Activated CD8-positive, alpha-beta memory T cell treated with anti-CD3 and anti-CD28 coated beads, Interleukin-2, amount 10 ng/mL, durations not matched to agents 7 days and 5 days (primary cell): ENCODE data around the gene B3GALT5. TPM values are rescaled to one million over a fixed set of nuclear protein-coding genes. Genes with fewer than 3 reads are reported as not detected.

Experiments
- ATAC-seq: fragments of 150-1000 bp; cut with Tn5 transposase; one replicate; pipeline ENCODE4 v1.10.0; 2021; ENCODE audit warnings: moderate library complexity
- CTCF ChIA-PET: fragments of 350-600 bp; sonication (Branson Sonifier 250); formaldehyde crosslinking; loops from one replicate; lab custom pipeline; 2021; ENCODE audit warnings: antibody characterized with exemption; lab: Charles Lee
- DNase-seq: peaks from one replicate; pipeline ENCODE4 v3.0.0-alpha.2; 2020
- H3K27ac Mint-ChIP-seq: one replicate; pipeline ENCODE4 v1.8.0; 2021; ENCODE audit warnings: mild to moderate bottlenecking, mixed read lengths
- H3K27me3 Mint-ChIP-seq: one replicate; pipeline ENCODE4 v1.8.0; 2021; ENCODE audit warnings: mixed read lengths
- H3K36me3 Mint-ChIP-seq: one replicate; pipeline ENCODE4 v1.8.0; 2021; ENCODE audit warnings: mild to moderate bottlenecking, mixed read lengths
- H3K4me1 Mint-ChIP-seq: one replicate; pipeline ENCODE4 v1.8.0; 2021; ENCODE audit warnings: mixed read lengths
- H3K4me3 Mint-ChIP-seq: one replicate; pipeline ENCODE4 v1.8.0; 2021; ENCODE audit warnings: mild to moderate bottlenecking, moderate library complexity, mixed read lengths
- H3K9me3 Mint-ChIP-seq: one replicate; pipeline ENCODE4 v1.8.0; 2022; ENCODE audit warnings: low read depth, mixed read lengths
- total RNA-seq, 2 experiments: library from RNA; stranded (reverse); gene quantifications; one replicate each; pipeline ENCODE4 v1.2.3, GENCODE V29; 2021

B3GALT5 gene
- total RNA-seq, 2 experiments from 2014 or later = not detected

- no peak overlapping the region for H3K4me3 Mint-ChIP-seq
- DNase-seq (peak; percentile 48), ATAC-seq (no peak)
- H3K27me3 Mint-ChIP-seq = peaks cover 2% of the 10 kb centered on the region
- CTCF ChIA-PET = interaction anchor here (0.7 to 4.3 kb wide), 2 partner anchors 198 to 527 kb away, joined by 3 to 32 read pairs; no protein-coding TSS in a partner anchor
- H3K27ac Mint-ChIP-seq = no peak overlapping the region
- no peaks in the 10 kb centered on the region for H3K4me1 Mint-ChIP-seq
- no peaks in the 10 kb centered on the region for H3K9me3 Mint-ChIP-seq
- no peaks in the 10 kb centered on the region for H3K36me3 Mint-ChIP-seq
These were observed 103.2 kb downstream of the B3GALT5 start for GRCh38 chr21:39715804-39716397.

- DNase-seq = no peak
These were observed 107.5 kb downstream of the B3GALT5 start for GRCh38 chr21:39720126-39720778.

GRCh38 chr21:39721885-39722284 is 109.1 kb downstream of the B3GALT5 start:
- Mint-ChIP-seq H3K4me3 (no peak overlapping the region), H3K27me3 (peaks cover 2% of the 10 kb centered on the region), H3K36me3 (no peaks in the 10 kb centered on the region), H3K4me1 (no peaks in the 10 kb centered on the region), H3K27ac (no peak overlapping the region), H3K9me3 (no peaks in the 10 kb centered on the region)
- ATAC-seq (no peak), DNase-seq (no peak)
- CTCF ChIA-PET = no interaction called here

More at GRCh38 chr21:39720126-39720778, 107.5 kb downstream of the B3GALT5 start:
- CTCF ChIA-PET = no interaction called here
- no peak overlapping the region for H3K4me3 Mint-ChIP-seq
- no peaks in the 10 kb centered on the region for H3K4me1 Mint-ChIP-seq
- H3K27ac Mint-ChIP-seq = no peak overlapping the region
- no peaks in the 10 kb centered on the region for H3K36me3 Mint-ChIP-seq
- peaks cover 2% of the 10 kb centered on the region for H3K27me3 Mint-ChIP-seq
- no peaks in the 10 kb centered on the region for H3K9me3 Mint-ChIP-seq
- no peak for ATAC-seq

Other genes with a start within 250 kb of the B3GALT5 start
- not detected for gene LCA5L, start 167.2 kb upstream of the B3GALT5 start, total RNA-seq
- gene SH3BGR, start 161.0 kb upstream of the B3GALT5 start, total RNA-seq = 1 to 10 TPM in 1 of 2 experiments, under 1 TPM in 1; 0.93 to 1.9 TPM
- not detected for gene IGSF5, start 132.2 kb downstream of the B3GALT5 start, total RNA-seq